Brain pericyte (primary cell): Measurements from ENCODE around the gene YY1.
"Not testable (repeated sequence)": the region's sequence is repeated elsewhere in the genome, so short reads cannot be mapped to it uniquely, and the experiment has no call there.

Experiments used
- DNase-seq: peaks from one replicate; pipeline ENCODE4 v3.0.0-alpha.2; 2012; ENCODE audit warnings: low read depth, low spot score

The YY1 gene

DNA sequence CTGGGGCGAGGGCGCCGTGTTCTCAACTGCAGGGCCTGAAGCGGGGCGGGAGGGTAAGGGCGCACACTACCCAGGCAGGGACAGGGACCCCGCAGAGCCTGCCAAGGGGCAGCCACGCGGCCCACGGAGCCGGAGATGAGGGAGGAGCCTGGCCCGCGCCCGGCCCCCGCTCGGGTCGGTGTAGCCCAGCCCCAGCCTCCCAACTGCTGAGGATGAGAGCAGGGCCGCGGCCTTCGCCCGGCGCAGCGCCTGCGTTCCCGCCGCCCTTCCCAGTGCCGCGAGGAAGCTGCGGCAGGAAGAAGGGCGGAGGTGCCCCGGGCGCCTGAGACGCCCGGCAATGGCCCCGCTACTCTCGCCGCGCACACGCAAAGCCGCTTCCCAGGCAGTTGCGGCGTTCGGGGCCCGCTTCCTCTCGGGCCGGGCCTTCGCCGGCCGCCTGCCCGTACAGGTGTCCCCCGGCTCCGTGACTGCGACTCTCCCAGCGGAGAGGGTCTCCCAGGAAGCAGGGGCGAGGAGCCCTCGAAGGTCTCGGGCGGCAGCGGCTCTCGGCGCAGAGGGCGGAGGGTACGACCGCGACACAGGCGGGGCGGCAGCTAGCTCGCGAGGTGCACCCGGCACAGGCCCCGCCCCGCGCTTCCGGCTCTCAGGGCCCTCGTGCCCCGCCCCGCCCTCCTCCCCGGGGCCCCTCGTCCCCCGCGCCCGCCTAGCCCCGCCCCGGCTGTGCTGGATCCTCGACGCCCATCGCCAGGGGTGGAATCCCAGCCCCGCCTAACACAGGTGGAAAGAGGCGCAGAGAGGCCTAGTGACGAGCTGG is 24.8 kb upstream of the YY1 start:
- DNase-seq: no peak

DNA sequence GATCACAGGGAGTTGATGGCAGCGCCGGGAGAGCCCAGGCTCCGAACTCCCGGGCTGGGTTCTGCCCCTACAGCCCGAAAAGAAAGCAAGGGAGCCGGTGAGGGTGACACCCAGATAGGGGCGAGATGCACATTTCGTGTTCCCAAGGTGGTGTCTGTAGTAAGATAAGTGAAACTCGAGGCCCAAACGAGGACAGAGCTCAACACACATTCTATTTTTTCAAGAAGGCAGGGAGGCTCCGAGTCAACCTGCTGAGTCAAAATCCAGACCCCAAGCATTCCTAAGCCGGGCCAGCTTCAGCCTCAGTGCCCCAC is 24.2 kb upstream of the YY1 start:
- no peak for DNase-seq

DNA sequence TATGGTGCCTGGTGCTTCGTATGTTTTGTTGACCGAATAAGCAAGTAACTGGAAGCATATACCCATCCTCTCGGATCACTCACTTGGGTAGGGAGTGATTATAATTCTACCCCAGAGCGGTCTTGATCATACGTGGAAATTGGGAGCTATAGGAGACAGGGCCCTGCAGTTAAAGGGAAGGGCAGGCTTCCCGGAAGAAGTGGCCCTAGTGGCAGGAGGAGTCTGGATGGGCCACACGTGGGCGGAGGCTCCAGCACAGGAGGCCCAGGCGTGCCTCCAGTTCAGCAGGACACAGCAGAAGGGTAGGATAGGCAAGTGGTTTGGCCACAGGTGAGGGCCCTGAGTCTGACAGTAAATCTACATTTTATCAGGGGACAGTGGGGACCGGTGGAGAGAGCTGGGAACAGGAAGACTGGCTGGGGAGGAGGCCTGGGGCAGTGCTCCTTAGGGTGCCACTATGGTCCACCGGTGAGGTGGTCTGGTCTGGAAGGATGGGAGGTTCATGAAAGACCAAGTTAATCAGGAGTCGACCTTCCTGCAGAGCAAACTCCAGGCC is 23.5 kb upstream of the YY1 start:
- no peak for DNase-seq

DNA sequence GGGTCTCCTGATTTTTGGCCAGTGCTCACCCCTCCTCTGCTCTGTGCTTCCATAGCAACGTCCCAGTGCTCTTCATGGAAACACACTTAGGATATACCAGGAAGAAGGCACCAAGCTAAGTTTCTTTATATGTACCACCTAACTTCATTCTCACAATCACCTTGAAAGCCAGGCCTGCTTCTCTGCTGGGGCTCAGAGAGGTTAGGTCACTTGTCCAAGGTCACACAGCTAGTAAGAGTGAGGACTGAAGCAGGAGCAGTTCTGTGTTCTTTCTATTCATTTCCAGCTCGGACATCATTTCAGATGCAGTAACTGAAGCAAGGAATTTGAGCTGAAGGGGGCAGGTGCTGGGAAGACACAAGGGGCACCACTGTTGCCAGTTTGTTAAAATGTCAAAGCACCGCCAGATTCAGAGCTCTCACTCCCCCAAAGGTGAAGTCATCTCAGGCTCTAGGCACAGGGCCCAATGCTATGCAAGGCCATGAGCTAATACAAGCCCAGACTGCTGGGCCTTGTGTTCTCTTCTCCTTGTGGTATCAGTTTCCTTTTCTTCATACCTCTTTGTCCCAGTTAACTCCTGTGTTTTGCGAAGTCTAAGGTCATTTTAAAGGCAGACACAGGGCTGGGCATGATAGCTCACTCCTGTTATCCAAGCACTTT is 19.7 kb upstream of the YY1 start:
- DNase-seq: no peak

DNA sequence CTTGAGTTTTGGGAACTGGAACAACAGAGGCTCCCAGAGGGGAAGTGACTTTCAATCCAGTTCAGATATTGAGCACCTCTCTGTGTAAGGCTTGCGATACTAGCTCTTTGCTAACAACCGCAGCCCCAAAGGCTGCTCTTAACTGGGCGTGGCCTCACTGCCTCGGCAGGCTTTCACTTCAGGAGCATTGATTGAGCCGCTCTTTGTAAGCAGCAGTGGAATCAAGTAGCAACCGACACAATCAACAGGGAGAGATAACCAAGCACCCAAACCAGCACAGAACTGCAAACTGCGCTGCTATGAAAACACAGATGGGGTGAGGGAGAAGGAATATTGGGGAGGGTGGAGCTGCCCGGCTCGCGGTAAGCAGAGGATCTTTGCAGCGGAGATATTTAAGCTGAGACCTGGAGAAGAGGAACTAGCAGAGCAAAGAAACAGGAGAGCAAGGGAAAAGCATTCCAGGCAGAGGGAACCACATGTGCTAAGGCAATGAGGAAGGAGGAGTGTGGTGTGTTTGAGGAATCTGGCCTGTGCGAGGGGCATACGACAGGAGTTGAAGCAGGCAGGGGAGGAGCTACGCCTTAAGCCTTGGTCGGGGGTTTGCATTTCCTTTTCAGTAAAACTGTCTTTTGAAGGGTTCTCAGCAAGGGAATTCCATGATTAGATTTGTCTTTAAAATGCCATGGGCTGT is 17.3 kb upstream of the YY1 start:
- no peak for DNase-seq

DNA sequence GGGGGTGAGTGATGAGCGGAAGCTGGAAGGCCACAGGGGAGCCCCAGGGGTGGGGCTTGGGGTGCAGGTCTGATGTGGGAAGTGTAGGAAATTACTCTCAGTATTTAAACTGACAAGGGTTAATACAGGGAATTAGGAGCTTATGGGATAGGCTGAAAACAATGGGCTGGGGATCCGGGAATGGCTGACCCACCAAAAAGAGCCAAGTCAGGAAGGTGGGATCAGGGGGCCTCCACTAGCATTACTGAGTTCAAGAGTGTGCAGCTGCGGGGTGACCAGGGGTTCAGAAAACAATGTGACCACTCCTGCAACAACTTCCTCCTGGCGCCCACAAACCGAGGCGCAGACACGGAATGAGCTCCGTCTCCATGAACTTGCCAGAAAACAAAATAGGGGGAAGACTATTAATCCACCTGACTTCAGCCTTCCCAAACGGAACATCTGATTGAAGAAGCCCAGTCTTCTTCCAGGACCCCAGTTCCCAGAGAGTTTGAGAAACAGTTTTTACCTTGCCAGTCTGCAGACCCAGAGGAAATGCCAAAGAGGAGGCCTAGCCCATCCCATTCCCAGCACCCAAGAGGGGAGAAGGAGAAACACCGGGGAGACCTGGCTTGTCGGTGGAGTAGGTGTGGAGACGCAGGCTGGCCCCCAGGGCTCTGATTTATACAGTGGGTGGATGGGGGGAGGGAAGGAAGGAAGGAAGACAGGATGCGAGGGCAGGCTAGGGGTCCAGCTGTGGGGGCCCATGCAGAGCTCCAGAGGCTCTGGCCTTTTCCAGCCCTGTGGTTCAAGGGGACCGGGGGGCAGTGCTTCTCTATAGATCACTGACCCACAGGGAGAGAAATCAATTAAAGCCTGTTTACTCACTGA is 16.5 kb upstream of the YY1 start:
- DNase-seq: no peak

DNA sequence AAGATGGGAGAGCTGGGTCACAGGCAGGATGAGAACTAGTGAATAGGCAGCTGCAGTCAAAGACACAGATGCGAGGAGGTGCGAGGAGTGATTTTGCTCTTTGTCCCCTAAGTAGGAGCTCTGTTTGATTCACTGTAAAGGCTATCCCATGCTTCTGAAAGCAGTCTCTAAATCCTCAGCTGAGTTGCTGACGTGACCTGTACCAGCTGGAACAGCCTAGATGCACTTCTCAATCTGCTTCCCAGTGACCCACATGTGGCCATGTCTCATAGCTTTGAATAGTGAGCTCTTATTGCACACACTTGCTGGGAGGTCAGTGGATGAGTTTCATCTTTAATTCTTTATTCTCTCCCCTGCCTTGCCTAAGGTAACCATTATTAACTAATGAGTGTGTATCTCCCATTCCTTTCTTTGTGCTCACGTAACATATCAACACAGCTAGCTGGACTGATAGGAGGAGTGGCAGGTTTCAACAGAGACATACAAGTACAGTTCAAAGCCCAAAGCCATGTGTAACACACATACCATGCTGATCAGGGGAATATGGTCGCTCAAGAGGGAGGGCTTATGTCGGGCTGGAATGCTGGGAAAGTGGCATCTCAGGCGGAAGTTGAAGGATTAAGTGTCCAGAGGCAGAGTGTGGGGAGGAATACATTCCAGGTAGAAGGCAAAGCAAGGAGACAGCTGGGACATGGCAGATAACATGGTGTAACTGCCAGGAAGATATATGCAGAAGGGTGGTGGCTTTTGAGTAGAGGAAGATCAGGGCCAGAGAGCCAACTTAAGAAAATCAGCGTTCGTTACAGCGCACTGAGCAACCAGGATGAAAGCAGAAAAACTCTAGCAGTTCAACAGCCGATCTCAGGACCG is 15.4 kb upstream of the YY1 start:
- no peak for DNase-seq

DNA sequence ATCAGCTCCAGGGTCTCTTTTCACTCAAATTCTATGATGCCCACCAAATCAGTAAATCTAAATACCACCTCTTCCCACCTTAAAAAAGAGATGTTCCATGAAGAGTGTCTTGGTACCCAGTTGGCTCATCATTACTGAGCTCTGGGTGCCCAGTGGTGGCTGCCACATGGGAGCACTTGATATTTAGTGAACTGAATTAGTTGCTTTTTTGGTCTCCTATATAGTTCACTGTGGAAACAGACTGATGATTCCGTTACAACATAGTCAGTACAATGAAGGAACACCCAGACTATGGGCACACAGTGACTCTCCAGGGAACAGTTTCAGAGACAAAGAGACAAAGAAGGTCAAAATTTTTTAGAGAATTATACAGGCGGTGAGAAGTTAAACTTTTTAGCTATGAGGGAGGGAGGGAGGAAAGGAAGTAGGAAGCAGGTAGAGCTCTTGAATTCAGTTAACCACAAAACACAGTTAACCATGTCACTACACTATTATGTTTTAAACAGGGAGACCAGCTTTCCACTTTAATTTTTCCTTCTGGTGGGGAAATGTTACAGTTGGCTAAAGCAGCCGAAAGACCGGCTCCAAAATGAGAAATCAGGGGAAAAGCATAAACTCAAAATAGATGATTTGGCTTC is 14.6 kb upstream of the YY1 start:
- no peak for DNase-seq

DNA sequence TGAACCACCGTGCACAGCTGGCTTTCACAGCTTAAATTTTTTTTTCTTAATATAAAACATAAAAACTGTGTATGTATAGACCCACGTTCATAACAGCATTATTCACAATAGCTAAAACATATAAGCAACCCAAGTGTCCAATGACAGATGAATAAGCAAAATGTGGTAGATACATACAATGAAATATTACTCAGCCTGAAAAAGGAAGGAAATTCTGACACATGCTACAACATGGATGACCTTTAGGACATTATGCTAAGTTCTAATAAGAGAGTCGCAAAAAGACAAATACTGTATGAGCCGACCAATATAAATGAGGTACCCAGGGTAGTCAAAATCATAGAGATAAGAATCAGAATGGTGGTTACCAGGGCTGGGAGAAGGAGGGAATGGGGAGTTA is 13.8 kb upstream of the YY1 start:
- no peak for DNase-seq

DNA sequence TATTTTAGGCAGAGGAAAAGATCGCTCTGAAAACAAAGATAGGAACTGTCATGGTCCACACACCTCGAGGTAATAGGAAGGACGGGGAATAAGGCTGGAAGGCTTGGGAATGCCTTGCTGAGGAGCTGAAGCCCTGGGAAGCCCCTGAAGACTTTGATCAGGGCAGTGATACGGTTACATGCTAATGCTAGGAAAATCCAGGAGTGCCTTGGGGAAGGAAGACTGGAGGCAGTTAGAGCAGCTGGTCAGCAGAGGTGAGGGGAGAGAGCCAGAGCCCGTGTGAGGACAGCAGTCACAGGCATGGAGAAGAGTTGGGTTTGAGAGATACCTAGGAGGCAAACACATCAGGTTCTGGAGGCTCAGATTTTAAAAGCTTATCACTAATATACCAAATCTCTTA is 8.6 kb upstream of the YY1 start:
- DNase-seq: no peak

DNA sequence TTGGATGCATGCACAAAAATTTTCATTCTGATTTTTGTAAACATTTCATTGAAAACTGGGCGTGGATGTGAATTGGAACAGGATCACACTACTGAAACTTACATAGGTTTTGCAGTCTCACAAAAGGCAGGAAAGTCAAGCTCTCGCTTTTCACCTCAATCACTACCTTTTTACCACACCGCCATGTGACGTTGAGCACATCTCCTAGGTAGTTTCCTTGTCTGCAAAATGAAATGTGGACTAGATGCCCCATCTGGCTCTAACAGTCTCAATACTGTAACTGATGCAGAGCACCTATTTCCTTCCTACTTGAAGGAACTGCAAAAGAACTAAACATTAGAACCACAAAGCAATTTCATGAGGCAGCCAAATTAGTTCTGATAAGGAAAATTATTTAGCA is 4.4 kb upstream of the YY1 start:
- DNase-seq: no peak

DNA sequence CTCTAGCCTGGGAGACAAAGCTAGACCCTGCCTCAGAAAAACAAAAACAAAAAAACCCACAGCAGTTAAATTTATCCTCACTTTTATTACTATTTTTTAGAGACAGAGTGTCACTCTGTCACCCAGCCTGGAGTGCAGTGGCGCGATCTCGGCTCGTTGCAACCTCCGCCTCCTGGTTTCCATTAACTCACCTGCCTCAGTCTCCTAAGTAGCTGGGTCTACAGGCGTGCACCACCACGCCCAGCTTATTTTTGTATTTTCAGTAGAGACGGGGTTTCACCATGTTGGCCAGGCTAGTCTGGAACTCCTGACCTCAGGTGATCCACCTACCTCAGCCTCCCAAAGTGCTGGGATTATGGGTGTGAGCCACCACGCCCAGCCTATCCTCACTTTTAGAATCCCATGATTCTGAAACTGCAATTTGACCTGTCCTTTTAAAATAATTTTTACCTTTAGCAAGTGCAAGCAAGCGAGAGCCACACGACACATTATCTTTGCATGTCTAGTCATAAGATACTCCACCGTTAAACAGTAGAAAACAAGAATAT is 2.6 kb upstream of the YY1 start:
- DNase-seq: not testable (repeated sequence)

DNA sequence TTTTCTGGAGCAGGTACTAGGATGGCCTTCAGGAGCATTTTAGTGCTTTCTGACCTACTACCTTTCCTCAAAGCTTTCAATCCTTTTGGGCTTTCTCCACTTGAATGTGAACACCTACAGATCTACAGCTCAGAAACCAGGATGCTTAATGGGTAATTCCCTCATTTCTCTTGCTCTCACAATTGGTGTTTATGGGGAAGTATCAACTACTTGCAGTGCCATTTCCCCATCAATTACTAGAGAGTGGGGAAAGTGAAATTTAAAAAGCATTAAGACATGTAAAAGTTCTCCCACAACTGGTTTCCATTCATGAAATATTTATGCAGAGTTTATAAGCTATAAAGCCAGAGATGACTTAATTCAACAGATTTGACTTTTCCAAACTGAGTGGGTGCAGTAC is 2.1 kb upstream of the YY1 start:
- DNase-seq: no peak

DNA sequence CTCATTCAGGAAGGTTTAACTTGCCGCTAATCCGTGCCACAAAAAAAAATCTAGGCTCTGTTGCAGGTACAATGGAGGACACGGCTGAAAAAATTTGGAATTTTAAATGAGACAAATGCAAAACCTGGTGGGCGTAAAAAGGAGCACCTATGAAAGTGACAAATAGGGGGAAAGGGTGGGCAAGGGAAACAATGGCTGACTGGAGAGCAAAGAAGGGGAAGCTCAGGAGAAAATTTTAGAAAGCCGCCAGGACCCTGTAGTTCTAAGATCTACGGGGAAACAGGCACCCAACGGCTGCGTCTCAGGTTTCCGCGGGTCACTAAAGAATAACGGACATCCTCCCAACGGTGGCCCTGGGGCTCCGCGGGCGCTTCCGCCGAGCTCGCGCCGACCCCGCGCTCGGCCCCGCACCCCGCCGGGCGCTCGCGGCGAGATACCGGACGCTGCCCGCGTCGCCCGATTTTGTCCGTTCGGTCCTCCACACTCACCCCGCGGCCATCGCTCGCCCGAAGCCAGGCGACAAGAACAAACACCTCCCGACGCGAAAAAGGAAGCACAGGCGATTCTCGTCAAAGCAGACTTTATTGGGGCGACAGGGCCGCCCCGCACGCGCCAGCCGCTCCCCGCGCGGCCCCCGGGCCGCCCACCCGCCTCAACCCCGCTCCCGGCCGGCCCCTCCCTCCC is 1.1 kb upstream of the YY1 start:
- no peak for DNase-seq

DNA sequence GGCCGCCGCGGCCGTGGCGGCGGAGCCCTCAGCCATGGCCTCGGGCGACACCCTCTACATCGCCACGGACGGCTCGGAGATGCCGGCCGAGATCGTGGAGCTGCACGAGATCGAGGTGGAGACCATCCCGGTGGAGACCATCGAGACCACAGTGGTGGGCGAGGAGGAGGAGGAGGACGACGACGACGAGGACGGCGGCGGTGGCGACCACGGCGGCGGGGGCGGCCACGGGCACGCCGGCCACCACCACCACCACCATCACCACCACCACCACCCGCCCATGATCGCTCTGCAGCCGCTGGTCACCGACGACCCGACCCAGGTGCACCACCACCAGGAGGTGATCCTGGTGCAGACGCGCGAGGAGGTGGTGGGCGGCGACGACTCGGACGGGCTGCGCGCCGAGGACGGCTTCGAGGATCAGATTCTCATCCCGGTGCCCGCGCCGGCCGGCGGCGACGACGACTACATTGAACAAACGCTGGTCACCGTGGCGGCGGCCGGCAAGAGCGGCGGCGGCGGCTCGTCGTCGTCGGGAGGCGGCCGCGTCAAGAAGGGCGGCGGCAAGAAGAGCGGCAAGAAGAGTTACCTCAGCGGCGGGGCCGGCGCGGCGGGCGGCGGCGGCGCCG is 381 bp downstream of the YY1 start:
- DNase-seq: no peak

DNA sequence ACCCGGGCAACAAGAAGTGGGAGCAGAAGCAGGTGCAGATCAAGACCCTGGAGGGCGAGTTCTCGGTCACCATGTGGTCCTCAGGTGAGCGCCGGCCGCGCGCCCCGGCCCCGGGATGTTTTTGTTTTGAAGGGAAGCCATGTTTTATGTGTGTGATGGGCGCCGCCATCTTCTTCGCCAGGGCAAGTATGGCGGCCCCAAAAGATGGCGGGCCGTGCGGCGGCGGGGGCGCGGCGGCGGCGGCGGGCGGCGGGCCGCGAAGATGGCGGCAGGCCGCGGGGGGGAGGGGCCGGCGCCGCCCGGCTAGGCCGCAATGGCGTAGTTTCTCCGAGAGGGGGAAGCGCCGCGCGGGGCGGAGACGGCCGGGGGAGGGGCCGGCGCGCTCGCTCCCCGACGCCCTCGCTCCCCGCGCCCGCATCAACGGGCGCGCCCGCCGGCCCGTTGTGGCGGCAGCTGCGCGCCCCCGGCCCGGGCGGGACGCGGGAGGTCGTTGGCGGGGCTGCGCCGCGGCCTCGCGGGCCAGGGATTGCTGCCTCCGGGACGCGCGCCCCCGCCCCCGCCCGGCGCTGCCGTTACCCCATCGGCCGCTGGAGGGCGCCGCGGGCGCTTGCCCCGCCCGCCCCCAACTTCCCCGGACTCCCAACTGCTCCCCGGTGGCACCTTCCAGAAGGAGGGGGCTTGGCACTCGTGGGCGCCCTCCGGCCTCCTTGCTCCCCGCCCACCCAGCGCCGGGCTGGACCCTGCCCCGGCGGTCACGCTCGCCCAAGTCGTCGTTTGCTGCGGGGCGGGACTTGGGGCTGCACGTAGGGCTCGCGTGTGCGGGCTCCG is 1.1 kb downstream of the YY1 start:
- peak; percentile 69 for DNase-seq

DNA sequence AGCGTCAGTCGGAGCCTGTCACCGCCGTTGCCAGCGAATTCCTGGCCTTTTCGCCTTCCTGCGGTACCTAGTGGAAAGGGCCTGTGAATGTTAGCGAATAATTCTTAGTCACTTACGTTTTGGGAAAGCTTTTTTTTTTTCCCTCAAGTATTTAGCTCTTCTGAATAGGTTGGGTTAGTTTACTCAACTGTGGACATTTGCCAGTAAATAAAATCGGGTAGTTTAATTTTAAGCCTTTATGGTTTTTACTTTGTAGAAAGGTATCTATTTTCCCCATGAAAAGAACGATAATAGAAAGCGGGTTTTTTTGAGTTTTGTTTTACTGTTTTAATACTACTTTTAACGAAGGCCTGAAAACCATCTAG is 1.7 kb downstream of the YY1 start:
- DNase-seq: no peak

DNA sequence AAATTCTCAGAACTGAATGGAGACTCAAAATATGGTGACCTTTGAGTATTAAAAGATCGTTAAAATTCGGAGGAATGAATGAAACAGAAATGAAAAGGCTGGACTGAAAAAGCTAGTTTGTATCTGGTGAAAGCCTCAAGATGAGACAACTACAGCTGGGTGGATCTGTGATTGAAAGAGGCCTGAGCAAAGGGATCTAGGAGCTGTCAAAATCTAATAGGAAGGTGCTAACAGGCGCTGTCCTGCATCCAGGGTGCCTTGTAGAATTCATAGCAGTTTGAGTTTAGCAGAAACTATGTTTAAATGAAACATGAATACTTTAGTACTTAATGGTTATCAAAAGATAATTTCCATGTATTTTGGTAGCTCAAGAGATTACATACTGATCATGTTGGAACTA is 2.3 kb downstream of the YY1 start:
- no peak for DNase-seq
